ENCODE data around the gene SUN1.

The SUN1 gene

DNA sequence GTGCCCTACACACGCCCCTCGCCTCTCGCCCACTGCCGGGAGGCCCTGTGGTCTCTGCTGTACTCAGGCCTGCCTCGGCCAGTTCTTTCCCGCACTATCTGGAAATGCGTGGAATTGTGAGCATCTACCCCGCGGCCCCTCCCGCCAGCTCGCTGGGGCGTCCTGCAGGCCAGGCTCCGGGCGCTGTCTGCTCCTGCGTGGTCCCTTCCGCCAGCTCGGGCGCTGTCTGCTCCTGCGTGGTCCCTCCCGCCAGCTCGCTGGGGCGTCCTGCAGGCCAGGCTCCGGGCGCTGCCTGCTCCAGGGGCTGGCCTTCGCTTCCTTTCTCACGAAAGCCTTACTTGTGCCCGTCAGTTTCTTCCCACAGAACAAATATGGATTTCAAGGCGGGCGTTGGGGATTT lies 59.0 kb downstream of the SUN1 start:
- peaks cover 9% of the 10 kb centered on the region for H3K36me3 Mint-ChIP-seq
- no peaks in the 10 kb centered on the region for H3K9me3 Mint-ChIP-seq (ENCODE audit: low read depth)
- H3K4me1 Mint-ChIP-seq (ENCODE audit: low read depth): no peaks in the 10 kb centered on the region
- H3K27ac Mint-ChIP-seq: no peak overlapping the region
- no peak overlapping the region for H3K4me3 Mint-ChIP-seq
- no peaks in the 10 kb centered on the region for H3K27me3 Mint-ChIP-seq

DNA sequence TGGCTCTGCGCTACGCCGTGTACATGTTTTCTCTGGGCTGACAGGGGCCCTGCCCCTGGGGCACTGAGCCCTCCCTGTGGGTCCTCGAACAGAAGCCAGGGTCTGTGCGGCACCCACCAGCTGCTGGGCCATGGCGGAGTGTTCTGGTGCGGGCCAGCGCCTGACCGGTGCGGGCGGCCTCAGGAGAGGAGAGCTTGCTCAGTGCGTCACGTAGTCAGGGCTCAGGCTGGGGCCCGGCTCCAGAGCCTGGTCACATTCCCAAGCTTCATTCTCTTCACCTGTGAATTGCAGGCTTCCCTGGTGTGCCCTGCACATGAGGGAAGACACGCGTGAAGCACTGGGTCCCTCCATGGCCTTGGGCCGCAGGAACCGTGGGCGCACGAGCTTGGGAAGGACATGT lies 59.5 kb downstream of the SUN1 start:
- H3K27ac Mint-ChIP-seq: no peak overlapping the region
- no peaks in the 10 kb centered on the region for H3K4me1 Mint-ChIP-seq (ENCODE audit: low read depth)
- H3K9me3 Mint-ChIP-seq (ENCODE audit: low read depth): no peaks in the 10 kb centered on the region
- H3K27me3 Mint-ChIP-seq: no peaks in the 10 kb centered on the region
- H3K36me3 Mint-ChIP-seq: peaks cover 9% of the 10 kb centered on the region
- H3K4me3 Mint-ChIP-seq: no peak overlapping the region

DNA sequence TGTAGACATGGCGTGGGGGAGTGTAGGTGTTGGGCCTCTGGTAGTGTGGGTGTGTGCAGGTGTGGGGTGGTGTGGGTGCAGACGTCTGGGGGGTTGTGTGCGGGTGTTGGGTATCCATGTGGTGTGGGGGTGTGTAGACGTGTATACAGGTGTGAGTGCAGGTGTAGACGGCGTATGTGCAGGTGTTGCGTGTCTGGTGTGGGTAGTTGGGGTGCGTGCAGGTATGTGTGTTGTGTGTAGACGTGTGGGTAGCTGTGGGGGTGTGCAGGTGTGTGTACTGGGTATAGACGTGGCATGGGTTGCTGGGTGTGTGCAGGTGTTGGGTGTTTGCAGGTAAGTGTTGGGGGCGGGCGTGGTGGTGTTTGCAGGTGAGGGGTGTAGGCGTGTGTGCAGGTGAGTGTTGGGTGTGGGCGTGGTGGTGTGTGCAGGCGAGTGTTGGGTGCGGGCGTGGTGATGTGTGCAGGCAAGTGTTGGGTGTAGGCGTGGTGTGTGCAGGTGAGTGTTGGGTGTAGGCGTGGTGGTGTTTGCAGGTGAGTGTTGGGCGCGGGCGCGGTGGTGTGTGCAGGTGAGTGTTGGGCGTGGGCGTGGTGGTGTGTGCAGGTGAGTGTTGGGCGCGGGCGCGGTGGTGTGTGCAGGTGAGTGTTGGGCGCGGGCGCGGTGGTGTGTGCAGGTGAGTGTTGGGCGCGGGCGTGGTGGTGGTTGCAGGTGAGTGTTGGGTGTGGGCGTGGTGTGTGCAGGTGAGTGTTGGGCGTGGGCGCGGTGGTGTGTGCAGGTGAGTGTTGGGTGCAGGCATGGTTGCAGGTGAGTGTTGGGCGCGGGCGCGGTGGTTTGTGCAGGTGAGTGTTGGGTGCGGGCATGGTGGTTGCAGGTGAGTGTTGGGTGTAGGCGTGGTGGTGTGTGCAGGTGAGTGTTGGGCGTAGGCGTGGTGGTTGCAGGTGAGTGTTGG lies 60.6 kb downstream of the SUN1 start:
- Mint-ChIP-seq H3K4me1 (ENCODE audit: low read depth) (no peaks in the 10 kb centered on the region), H3K36me3 (peaks cover 9% of the 10 kb centered on the region)

DNA sequence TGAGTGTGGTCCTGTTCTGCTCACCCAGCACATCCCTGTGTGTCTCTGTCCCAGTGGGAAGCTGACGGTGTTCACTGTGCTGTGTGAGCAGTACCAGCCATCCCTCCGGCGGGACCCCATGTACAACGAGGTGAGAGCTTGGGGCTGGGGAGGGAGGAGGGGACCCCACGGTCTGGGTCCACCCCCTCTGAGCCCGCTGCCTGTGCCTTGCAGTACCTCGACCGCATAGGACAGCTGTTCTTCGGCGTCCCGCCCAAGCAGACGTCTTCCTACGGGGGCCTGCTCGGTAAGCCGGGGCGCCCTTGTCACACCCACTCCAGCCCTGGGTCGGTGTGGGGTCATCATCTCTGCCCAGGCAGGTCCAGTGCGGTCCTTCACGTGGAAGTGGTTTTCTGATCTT lies 61.4 kb downstream of the SUN1 start:
- Mint-ChIP-seq H3K4me3 (no peak overlapping the region), H3K36me3 (peaks cover 9% of the 10 kb centered on the region), H3K27me3 (no peaks in the 10 kb centered on the region), H3K27ac (no peak overlapping the region), H3K4me1 (ENCODE audit: low read depth) (no peaks in the 10 kb centered on the region), H3K9me3 (ENCODE audit: low read depth) (no peaks in the 10 kb centered on the region)

More for the DNA sequence above, 60.6 kb downstream of the SUN1 start:
- H3K27me3 Mint-ChIP-seq: no peaks in the 10 kb centered on the region
- no peak overlapping the region for H3K27ac Mint-ChIP-seq
- no peaks in the 10 kb centered on the region for H3K9me3 Mint-ChIP-seq (ENCODE audit: low read depth)
- H3K4me3 Mint-ChIP-seq: no peak overlapping the region

DNA sequence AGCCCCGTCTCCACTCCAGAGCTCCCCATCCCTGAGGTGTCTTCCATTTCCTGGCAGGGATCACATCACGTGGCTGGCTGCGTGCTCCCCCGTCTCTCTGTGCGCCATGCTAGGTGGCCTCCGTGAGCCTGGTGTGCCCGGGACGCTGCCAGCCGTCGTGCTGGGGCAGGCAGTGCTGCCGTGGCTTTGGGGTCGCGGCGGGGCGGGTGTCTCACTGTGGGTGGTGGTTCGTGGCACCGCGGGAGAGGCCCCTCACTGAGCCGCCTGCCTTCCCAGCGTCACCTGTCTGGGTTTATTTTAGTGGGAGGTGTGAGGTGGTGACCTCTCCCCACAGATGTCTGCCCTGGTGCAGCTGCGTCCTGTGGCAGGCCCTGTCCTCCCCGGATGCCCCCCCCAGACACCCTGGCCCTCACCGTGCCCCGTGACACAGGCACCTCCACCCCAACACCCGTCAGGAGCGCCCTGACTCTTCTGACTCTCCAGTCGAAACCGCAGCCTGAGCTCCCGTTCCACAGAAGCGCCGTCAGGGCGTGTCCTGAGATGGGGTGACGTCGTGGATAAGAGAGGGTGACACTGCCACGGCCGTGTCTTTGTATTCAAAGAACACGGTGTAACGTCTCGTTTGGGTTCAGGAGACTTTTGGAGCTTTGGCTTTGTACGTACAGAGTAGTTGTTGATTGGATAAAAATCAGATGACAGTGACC lies 62.0 kb downstream of the SUN1 start:
- Mint-ChIP-seq H3K27me3 (no peaks in the 10 kb centered on the region), H3K9me3 (ENCODE audit: low read depth) (no peaks in the 10 kb centered on the region), H3K4me1 (ENCODE audit: low read depth) (no peaks in the 10 kb centered on the region), H3K4me3 (no peak overlapping the region), H3K36me3 (peaks cover 9% of the 10 kb centered on the region), H3K27ac (peak overlapping the region; percentile 10)

DNA sequence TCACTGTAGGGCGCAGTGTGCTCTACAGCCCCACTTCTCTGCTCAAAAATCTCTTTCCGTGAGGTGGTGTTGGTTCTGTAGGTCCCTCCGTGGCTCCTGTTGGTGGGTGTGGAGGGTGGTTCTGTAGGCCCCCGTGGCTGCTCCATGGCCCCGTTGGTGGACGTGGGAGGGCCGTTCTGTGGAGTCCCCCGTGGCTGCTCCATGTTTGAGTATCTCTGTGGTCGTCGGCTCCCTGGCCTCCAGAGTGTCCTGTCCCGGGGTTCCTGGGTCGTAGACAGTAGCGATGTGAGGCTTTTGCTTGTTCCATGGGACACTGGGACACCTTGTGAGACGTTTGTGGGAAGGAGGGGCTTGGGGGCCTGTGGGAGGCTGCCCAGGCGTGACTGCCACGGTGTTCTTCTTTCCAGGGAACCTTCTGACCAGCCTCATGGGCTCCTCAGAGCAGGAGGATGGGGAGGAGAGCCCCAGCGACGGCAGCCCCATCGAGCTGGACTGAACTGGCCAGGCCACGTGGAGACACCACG lies 62.7 kb downstream of the SUN1 start:
- Mint-ChIP-seq H3K9me3 (ENCODE audit: low read depth) (no peaks in the 10 kb centered on the region), H3K36me3 (peaks cover 9% of the 10 kb centered on the region), H3K4me3 (no peak overlapping the region), H3K27ac (no peak overlapping the region), H3K4me1 (ENCODE audit: low read depth) (no peaks in the 10 kb centered on the region), H3K27me3 (no peaks in the 10 kb centered on the region)

DNA sequence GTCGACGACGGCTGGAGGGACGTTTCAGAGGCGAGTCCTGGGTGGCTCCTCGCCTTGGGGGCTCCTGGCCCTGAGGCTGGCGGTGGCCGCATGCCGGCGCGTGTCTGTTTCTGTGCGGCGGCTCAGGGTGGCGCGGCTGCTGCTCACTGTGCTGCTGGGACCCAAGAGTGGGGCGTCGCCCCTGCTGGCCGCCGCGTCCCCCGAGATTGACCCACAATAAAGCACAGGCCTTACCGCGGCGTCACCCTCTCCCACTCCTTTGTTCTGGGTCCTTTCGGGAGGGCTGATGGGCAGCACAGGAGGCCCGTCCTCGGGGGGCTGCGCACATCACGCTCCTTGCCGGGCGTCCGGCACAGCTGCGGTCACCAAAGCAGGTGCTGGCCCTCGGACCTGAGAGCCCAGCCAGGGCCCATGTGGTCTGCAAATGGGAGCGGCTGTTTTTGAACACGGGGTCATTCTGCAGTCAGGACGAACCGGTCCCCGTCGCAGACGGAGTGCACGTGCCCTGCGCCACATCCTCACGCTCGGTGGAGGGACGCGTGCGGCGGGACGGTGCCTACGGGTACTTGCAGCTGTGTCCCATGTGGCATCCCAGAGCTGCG lies 63.3 kb downstream of the SUN1 start:
- Mint-ChIP-seq H3K27me3 (no peaks in the 10 kb centered on the region), H3K4me1 (ENCODE audit: low read depth) (no peaks in the 10 kb centered on the region), H3K4me3 (no peak overlapping the region), H3K36me3 (peaks cover 9% of the 10 kb centered on the region), H3K27ac (no peak overlapping the region), H3K9me3 (ENCODE audit: low read depth) (no peaks in the 10 kb centered on the region)

DNA sequence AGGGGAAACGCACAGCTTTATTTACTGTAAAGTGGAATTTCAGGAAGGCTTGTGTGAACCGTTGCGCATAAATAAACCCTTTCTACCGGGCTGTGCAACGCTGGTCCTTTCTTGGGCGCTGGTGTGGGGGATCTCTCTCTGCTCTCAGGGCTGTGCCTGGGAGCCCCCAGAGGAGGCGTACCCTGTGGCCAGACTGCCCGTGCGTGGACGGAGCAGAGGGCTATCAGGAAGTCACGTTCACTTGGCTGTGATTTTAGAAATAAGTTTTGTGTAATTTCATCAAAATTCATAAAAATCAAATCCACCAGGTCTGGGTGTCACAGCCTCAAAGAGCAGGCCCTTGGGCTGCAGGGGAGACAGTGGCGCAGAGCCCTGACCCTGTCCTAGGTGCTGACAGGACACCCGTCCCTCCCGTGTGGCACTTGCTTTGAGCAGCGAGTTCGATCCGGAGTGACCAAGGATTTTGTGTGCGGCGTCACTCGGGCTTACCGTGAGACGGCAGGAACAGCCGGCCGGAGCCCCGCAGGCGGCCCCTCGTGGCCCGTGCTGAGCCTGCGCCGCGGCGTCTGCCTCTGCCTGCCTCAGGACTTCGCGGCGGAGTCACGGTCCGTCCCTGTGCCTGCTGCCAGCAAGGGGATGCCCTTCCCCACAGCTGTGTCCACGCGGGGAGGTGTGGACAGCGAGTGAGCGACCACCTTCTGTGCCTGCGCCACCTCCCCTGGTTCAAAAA lies 64.2 kb downstream of the SUN1 start:
- H3K4me1 Mint-ChIP-seq (ENCODE audit: low read depth): no peaks in the 10 kb centered on the region
- H3K27me3 Mint-ChIP-seq: no peaks in the 10 kb centered on the region
- no peak overlapping the region for H3K4me3 Mint-ChIP-seq
- H3K36me3 Mint-ChIP-seq: peaks cover 9% of the 10 kb centered on the region
- no peaks in the 10 kb centered on the region for H3K9me3 Mint-ChIP-seq (ENCODE audit: low read depth)
- H3K27ac Mint-ChIP-seq: peak overlapping the region; percentile 70

DNA sequence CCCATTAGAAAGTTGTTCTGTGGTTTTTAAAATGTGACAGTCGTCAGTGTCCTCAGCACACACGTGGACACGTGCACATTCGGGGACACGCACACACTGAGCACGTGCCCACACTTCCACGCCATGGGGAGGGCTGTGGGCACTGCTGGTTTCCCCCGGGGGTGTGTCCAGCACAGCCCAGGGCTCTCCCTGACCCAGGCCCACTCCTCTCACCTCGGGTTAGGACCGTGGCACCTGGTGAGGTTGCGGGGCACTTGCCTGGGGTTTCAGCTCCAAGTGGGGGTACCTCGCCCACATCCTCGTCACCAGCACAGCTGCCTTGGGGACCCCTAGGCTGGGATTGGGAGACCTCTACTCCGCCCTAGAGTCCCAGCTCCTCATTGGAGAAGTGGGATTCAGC lies 64.8 kb downstream of the SUN1 start:
- H3K4me1 Mint-ChIP-seq (ENCODE audit: low read depth): no peaks in the 10 kb centered on the region
- peak overlapping the region; percentile 70 for H3K27ac Mint-ChIP-seq
- H3K4me3 Mint-ChIP-seq: no peak overlapping the region
- H3K9me3 Mint-ChIP-seq (ENCODE audit: low read depth): no peaks in the 10 kb centered on the region
- no peaks in the 10 kb centered on the region for H3K27me3 Mint-ChIP-seq
- H3K36me3 Mint-ChIP-seq: peaks cover 9% of the 10 kb centered on the region

DNA sequence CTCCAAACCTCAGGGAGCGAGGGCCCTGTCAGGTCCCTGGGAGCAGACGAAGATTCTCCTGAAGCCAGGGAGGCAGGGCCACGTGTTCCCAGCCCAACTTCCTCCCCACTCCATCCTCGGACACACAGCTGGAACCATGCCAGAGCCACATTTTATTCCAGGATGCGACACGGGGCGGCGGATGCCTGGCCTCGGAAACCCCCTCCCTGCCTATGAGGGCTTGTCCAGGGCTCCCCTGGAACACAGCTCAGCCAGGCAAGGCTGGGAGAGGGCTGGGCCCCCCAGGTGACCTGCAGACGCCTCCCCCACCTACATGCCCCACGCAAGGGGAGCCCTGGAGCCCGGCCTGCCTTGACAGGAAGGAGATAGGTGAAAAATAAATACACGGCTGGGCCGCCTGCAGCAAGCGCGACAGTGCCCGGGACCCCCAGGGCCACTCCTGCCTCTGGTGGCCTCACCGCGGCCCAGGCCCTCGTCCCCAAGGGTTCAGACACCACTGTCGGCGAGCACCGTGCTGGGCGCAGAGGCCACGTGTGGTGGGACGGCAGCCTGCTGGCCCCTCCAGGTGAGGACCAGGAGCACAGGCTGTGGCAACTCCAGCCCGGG lies 65.6 kb downstream of the SUN1 start:
- Mint-ChIP-seq H3K27me3 (no peaks in the 10 kb centered on the region), H3K4me3 (no peak overlapping the region), H3K36me3 (peaks cover 8% of the 10 kb centered on the region), H3K27ac (no peak overlapping the region), H3K4me1 (ENCODE audit: low read depth) (peaks cover 2% of the 10 kb centered on the region), H3K9me3 (ENCODE audit: low read depth) (no peaks in the 10 kb centered on the region)

DNA sequence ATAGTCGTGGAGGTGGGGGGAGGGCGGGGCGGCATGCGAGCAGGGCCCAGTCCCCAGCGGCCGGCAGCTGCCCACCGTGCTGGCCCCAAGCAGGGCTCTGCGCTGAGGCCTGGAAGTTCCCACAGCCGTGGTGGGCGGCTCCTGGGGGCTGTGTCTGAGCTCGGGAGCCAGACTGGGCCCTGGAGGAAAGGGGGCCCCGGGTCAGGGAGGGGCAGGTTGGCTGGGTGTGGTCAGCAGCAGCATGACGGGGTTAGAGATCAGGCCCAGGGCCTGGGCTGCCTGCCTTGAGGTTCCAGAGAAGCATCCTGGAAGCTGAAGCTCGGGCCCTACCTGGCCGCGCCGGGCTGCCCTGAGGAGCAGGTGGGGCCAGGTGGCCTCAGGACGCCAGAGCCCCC lies 66.2 kb downstream of the SUN1 start:
- Mint-ChIP-seq H3K27ac (no peak overlapping the region), H3K27me3 (no peaks in the 10 kb centered on the region), H3K4me3 (no peak overlapping the region), H3K9me3 (ENCODE audit: low read depth) (no peaks in the 10 kb centered on the region), H3K36me3 (peaks cover 8% of the 10 kb centered on the region), H3K4me1 (ENCODE audit: low read depth) (peaks cover 2% of the 10 kb centered on the region)

DNA sequence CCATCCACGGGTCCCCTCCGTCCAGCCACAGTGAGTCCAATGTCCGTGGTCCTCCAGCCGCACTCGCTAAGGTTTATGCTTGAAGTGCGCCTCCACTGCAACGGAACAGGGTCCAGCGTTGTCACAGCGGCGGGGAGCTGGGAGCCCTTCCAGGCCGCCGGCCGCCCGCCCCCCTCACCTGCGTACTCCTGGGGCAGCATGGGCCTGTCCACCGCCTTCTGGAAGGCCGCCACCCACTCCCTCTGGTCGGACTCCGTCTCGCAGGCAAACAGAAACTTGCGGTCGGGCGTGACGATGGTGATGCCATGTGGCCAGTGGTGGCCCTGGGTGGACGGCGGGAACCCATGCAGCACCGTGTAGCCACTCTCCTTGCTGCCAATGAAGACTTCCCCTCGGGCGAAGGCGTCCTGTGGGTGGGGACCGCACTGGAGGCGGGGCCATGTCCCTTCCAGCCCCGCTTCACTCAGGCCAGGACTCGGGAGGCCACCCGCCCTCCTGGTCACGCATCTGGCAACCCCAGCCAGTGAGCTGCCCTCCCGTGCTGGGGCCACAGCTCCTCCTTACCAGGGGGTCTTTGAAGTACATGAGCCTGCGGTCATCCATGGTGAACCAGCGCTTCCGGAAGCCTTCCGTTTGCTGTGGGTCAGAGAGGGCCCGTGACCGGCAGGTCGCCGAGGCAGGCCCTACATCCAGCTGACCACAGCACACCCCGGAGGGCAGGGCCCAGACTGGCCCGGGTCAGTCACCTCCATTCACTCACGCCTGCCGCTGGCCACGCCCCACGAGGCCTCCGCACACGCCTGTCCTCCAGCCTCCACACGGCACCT lies 66.8 kb downstream of the SUN1 start:
- peaks cover 8% of the 10 kb centered on the region for H3K36me3 Mint-ChIP-seq
- H3K4me3 Mint-ChIP-seq: no peak overlapping the region
- peaks cover 2% of the 10 kb centered on the region for H3K4me1 Mint-ChIP-seq (ENCODE audit: low read depth)
- H3K27me3 Mint-ChIP-seq: no peaks in the 10 kb centered on the region
- H3K9me3 Mint-ChIP-seq (ENCODE audit: low read depth): no peaks in the 10 kb centered on the region
- H3K27ac Mint-ChIP-seq: no peak overlapping the region

DNA sequence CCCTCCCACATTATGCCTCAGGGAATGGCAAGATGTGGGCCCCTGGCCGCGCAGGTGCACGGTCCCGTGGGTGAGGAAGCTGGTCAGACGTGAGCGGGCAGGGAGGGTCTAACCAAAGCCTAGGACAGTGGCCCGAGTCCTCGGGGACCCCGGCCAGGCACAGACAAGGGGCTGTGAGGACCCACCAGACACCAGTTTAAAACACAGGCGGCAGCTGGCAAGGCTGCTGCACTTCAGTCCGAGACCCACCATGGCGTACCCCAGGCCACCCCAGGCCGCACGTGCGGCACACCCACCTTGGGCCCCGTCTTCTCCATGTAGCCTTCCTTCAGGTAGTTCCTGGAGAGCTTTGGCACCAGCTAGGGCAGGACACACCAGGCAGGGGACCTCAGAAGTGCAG lies 67.5 kb downstream of the SUN1 start:
- H3K36me3 Mint-ChIP-seq: peaks cover 8% of the 10 kb centered on the region
- H3K4me3 Mint-ChIP-seq: no peak overlapping the region
- no peak overlapping the region for H3K27ac Mint-ChIP-seq
- H3K27me3 Mint-ChIP-seq: no peaks in the 10 kb centered on the region
- peaks cover 2% of the 10 kb centered on the region for H3K4me1 Mint-ChIP-seq (ENCODE audit: low read depth)
- H3K9me3 Mint-ChIP-seq (ENCODE audit: low read depth): no peaks in the 10 kb centered on the region
